ENCODE results near the gene PARP3. TPM values are rescaled to one million over a fixed set of nuclear protein-coding genes. Genes with fewer than 3 reads are reported as not detected.

Gene PARP3
- total RNA-seq, 4 donors from 2014 or later = 6.0 to 16.2 (median 9.0) TPM

- DNase-seq (ENCODE audit: low spot score in 2 of 2) = no peak
- 3 to 5% methylated on average over 9 to 24 of the region's 33 CpGs for WGBS, 2 donors
- intact Hi-C loops (cut with DNase I; ENCODE audit: low total_unique reads) = no loop called here
- H3K4me3 ChIP-seq (ENCODE audit: low read depth, poor library complexity, severe bottlenecking) = peak overlapping the region; percentile 49
- TF ChIP-seq, protein P1, sequence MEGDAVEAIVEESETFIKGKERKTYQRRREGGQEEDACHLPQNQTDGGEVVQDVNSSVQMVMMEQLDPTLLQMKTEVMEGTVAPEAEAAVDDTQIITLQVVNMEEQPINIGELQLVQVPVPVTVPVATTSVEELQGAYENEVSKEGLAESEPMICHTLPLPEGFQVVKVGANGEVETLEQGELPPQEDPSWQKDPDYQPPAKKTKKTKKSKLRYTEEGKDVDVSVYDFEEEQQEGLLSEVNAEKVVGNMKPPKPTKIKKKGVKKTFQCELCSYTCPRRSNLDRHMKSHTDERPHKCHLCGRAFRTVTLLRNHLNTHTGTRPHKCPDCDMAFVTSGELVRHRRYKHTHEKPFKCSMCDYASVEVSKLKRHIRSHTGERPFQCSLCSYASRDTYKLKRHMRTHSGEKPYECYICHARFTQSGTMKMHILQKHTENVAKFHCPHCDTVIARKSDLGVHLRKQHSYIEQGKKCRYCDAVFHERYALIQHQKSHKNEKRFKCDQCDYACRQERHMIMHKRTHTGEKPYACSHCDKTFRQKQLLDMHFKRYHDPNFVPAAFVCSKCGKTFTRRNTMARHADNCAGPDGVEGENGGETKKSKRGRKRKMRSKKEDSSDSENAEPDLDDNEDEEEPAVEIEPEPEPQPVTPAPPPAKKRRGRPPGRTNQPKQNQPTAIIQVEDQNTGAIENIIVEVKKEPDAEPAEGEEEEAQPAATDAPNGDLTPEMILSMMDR (IDR thresholded peaks at IDR 0.05) = no peak
- TF ChIP-seq POLR2A (IDR thresholded peaks at IDR 0.05) = no peak
Measured at GRCh38 chr3:51966922-51967383, 24.8 kb downstream of the PARP3 start.

GRCh38 chr3:51967384-51968169 is 25.4 kb downstream of the PARP3 start, which contains the start of gene PCBP4:
PCBP4 (minus strand) TSS chr3:51967454; CDS start chr3:51961240, 6,214 bp downstream.
- 0 to 2% methylated on average over 24 to 59 of the region's 90 CpGs for WGBS, 2 donors
- TF ChIP-seq POLR2A (IDR thresholded peaks at IDR 0.05) = no peak
- TF ChIP-seq, protein P1 (IDR thresholded peaks at IDR 0.05) = no peak
- peak; percentile 47 to 92 for DNase-seq (ENCODE audit: low spot score in 2 of 2)
- intact Hi-C loops (cut with DNase I; ENCODE audit: low total_unique reads) = no loop called here
- H3K4me3 ChIP-seq (ENCODE audit: low read depth, poor library complexity, severe bottlenecking) = peak within 1 kb of the TSS; percentile 65

GRCh38 chr3:51968170-51968775 is 26.1 kb downstream of the PARP3 start:
- 14 to 22% methylated on average over 11 of the region's 11 CpGs for WGBS, 2 donors
- intact Hi-C loops (cut with DNase I; ENCODE audit: low total_unique reads) = no loop called here
- H3K4me3 ChIP-seq (ENCODE audit: low read depth, poor library complexity, severe bottlenecking) = no peak overlapping the region
- no peak for TF ChIP-seq POLR2A (IDR thresholded peaks at IDR 0.05)
- TF ChIP-seq, protein P1 (IDR thresholded peaks at IDR 0.05) = no peak
- no peak for DNase-seq (ENCODE audit: low spot score in 2 of 2)

DNA sequence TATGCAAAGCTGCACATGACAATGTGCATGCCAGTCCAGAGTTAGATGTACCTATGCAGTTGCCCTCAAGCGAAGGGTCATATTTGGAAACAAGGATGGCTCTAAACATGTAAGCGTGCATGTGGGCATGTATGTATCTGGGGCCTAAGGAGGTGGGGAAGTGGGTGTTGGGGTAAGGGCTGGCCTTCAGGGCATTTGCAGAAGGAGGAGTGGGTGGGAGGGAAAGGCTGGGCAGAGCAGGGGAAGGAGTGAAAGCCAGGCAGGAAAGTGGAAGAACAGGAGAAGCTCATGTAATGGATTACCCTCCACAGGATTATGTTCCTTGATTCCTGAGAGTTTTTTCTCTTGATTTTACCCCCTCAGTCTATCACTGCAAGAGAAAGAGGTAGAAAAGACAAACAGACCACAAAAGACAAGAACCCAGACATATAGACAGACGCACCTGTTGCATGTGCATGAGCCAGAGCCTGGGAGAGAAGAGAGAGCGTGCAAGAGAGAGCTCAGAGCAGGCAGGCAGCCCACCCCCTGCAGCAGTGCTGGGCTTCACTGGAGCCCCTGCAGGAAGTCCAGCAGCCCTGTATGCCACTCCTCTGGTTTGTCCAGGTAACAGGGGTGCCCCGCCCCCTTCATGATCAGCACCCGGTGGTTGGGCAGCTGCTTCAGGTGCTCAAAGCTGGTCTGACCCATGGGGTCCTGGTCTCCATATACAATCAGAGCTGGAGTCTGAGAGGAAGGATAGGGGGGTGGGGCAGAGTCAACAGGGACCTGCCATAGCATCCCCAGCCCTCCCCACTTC is 26.9 kb downstream of the PARP3 start:
- H3K4me3 ChIP-seq (ENCODE audit: low read depth, poor library complexity, severe bottlenecking) = no peak overlapping the region
- TF ChIP-seq, protein P1 (IDR thresholded peaks at IDR 0.05) = no peak
- TF ChIP-seq POLR2A (IDR thresholded peaks at IDR 0.05) = no peak
- no peak for DNase-seq (ENCODE audit: low spot score in 2 of 2)
- intact Hi-C loops (cut with DNase I; ENCODE audit: low total_unique reads) = no loop called here
- 80 to 81% methylated on average over 6 of the region's 6 CpGs for WGBS, 2 donors

- DNase-seq (ENCODE audit: low spot score in 2 of 2) = no peak
- TF ChIP-seq, protein P1 (IDR thresholded peaks at IDR 0.05) = no peak
- TF ChIP-seq POLR2A (IDR thresholded peaks at IDR 0.05) = no peak
- intact Hi-C loops (cut with DNase I; ENCODE audit: low total_unique reads) = no loop called here
- H3K4me3 ChIP-seq (ENCODE audit: low read depth, poor library complexity, severe bottlenecking) = no peak overlapping the region
- 48 to 73% methylated on average over 4 of the region's 4 CpGs for WGBS, 2 donors
Measured at GRCh38 chr3:51969841-51970240, 27.7 kb downstream of the PARP3 start.
